HCT116 (cell line): ENCODE results near the gene H19. TPM values are rescaled to one million over a fixed set of nuclear protein-coding genes. Genes with fewer than 3 reads are reported as not detected.

Experiments used
- ATAC-seq: fragments of 200-7000 bp; cut with Tn5 transposase; 2 replicates; pipeline ENCODE4 v1.9.1; 2020; ENCODE audit warnings: mild to moderate bottlenecking, moderate library complexity
- BruUV-seq: library from RNA; stranded (reverse); fragments of 400-500 nt; replicated peaks from 2 replicates; lab custom pipeline; 2021; lab: Mats Ljungman, UMichigan
- CTCF ChIA-PET: fragments of 300-600 bp; sonication (Branson Sonifier 250); formaldehyde crosslinking; loops from one replicate; lab custom pipeline; 2021; ENCODE audit warnings: antibody characterized with exemption; lab: Charles Lee
- POLR2A ChIA-PET: fragments of 300-600, 350-600 bp; sonication (Branson Sonifier 250); formaldehyde crosslinking; loops from one replicate; lab custom pipeline; 2021; ENCODE audit warnings: antibody characterized with exemption; lab: Charles Lee
- RAD21 ChIA-PET, 2 experiments: fragments of 300-600 bp; sonication (Branson Sonifier 250); formaldehyde crosslinking; loops; one replicate each; lab custom pipeline; 2023; ENCODE audit warnings: low total read pairs in 2 of 2; ENCODE audit not compliant: uncharacterized antibody in 2 of 2, unreplicated experiment in 2 of 2, low non-redundant PET in 1 of 2; lab: Charles Lee
- DNase-seq: peaks from one replicate; pipeline ENCODE4 v3.0.0-alpha.2; 2010; ENCODE audit warnings: low read depth, low spot score
- H2AFZ ChIP-seq: fragments of 200-600 bp; shearing (Covaris generic), sonication (generic); 2 replicates; pipeline ENCODE4 v1.6.1; 2017; ENCODE audit warnings: low read depth, mixed run types, mixed read lengths, antibody characterized with exemption, low read length; ENCODE audit not compliant: poor library complexity, severe bottlenecking
- H3K27ac ChIP-seq: 2 replicates; pipeline ENCODE4 v1.5.1; 2012; ENCODE audit warnings: low read depth, low read length
- H3K27me3 ChIP-seq: fragments of 200-600 bp; sonication (generic); 2 replicates; pipeline ENCODE4 v1.6.1; 2016; ENCODE audit warnings: mixed run types, low read length, mixed read lengths; ENCODE audit not compliant: insufficient read depth
- H3K36me3 ChIP-seq, 2 experiments: fragments of 200-500 bp in 1 of 2; fragments of 200-600 bp in 1 of 2; sonication (Bioruptor generic) in 1 of 2; sonication (generic) in 1 of 2; 2 replicates each; pipeline versions ENCODE4 v1.5.1 to v1.6.1; 2014 to 2016; ENCODE audit warnings: low read length in 2 of 2, inconsistent platforms in 1 of 2, mixed read lengths in 1 of 2, mixed run types in 1 of 2; ENCODE audit not compliant: insufficient read depth in 2 of 2, control insufficient read depth in 1 of 2
- H3K4me1 ChIP-seq, 2 experiments: fragments of 200-600 bp in 1 of 2; sonication (generic) in 1 of 2; 2 replicates each; pipeline versions ENCODE4 v1.5.1 to v1.6.1; 2012 to 2017; ENCODE audit warnings: low read length in 2 of 2, inconsistent platforms in 1 of 2, mild to moderate bottlenecking in 1 of 2, mixed read lengths in 1 of 2, mixed run types in 1 of 2, moderate library complexity in 1 of 2; ENCODE audit not compliant: insufficient read depth in 2 of 2, control insufficient read depth in 1 of 2
- H3K4me2 ChIP-seq: fragments of 200-600 bp; sonication (generic); 2 replicates; pipeline ENCODE4 v1.6.1; 2017; ENCODE audit warnings: mixed run types, low read length, mixed read lengths
- H3K4me3 ChIP-seq, 2 experiments: fragments of 200-600 bp in 1 of 2; sonication (generic) in 1 of 2; replicated peaks in 1 of 2; 2 replicates each; pipeline ENCODE4 v1.5.1; 2011 to 2016; ENCODE audit warnings: low read length in 2 of 2, control low read depth in 1 of 2, low read depth in 1 of 2, mild to moderate bottlenecking in 1 of 2, mixed read lengths in 1 of 2, mixed run types in 1 of 2
- H3K79me2 ChIP-seq: fragments of 200-600 bp; sonication (generic); 2 replicates; pipeline ENCODE4 v1.6.1; 2017; ENCODE audit warnings: mild to moderate bottlenecking, mixed run types, low read length, moderate library complexity, mixed read lengths; ENCODE audit not compliant: insufficient read depth
- H3K9ac ChIP-seq: fragments of 200-600 bp; sonication (generic); 2 replicates; pipeline ENCODE4 v1.6.1; 2016; ENCODE audit warnings: low read length, mixed read lengths
- H3K9me2 ChIP-seq: fragments of 200-600 bp; sonication (generic), shearing (Covaris generic); 2 replicates; pipeline ENCODE4 v1.6.1; 2017; ENCODE audit warnings: mixed run types, mild to moderate bottlenecking, moderate library complexity; ENCODE audit not compliant: insufficient read depth
- H3K9me3 ChIP-seq, 2 experiments: fragments of 200-500 bp in 1 of 2; fragments of 200-600 bp in 1 of 2; sonication (Bioruptor generic) in 1 of 2; sonication (generic) in 1 of 2; 2 replicates each; pipeline ENCODE4 v1.6.1; 2014 to 2017; ENCODE audit warnings: low read length in 2 of 2, mixed read lengths in 2 of 2, inconsistent platforms in 1 of 2, low read depth in 1 of 2, mild to moderate bottlenecking in 1 of 2, mixed run types in 1 of 2, moderate library complexity in 1 of 2; ENCODE audit not compliant: control insufficient read depth in 1 of 2, insufficient read depth in 1 of 2
- H4K20me1 ChIP-seq: fragments of 200-600 bp; sonication (generic), shearing (Covaris generic); 2 replicates; pipeline ENCODE4 v1.6.1; 2017; ENCODE audit warnings: mixed run types, mild to moderate bottlenecking, moderate library complexity; ENCODE audit not compliant: insufficient read depth
- ATF3 ChIP-seq: IDR thresholded peaks from 2 replicates; pipeline ENCODE4 v1.6.1; 2012
- ELF1 ChIP-seq: IDR thresholded peaks from 2 replicates; pipeline ENCODE4 v1.6.1; 2012; ENCODE audit warnings: low read depth, borderline replicate concordance
- EZH2 ChIP-seq: fragments of 200-600 bp; sonication (generic); IDR thresholded peaks from 2 replicates; pipeline ENCODE4 v1.6.1; 2017; ENCODE audit warnings: antibody characterized with exemption, mixed run types
- EZH2phosphoT487 ChIP-seq: fragments of 200-600 bp; IDR thresholded peaks from 2 replicates; pipeline ENCODE4 v1.6.1; 2018; ENCODE audit warnings: antibody characterized with exemption, borderline replicate concordance
- FOSL1 ChIP-seq: IDR thresholded peaks from 2 replicates; pipeline ENCODE4 v1.6.1; 2012; ENCODE audit warnings: low read depth
- POLR2AphosphoS5 ChIP-seq: IDR thresholded peaks from 2 replicates; pipeline ENCODE4 v1.6.1; 2011; ENCODE audit warnings: mild to moderate bottlenecking, low read depth, low read length, moderate library complexity
- RAD21 ChIP-seq: IDR thresholded peaks from 2 replicates; pipeline ENCODE4 v1.6.1; 2012; ENCODE audit warnings: low read depth, mild to moderate bottlenecking
- SP1 ChIP-seq: IDR thresholded peaks from 2 replicates; pipeline ENCODE4 v1.6.1; 2012; ENCODE audit warnings: low read depth
- SRF ChIP-seq: IDR thresholded peaks from 2 replicates; pipeline ENCODE4 v1.6.1; 2012; ENCODE audit warnings: low read depth
- intact Hi-C: fragments of 100-400 bp; cut with micrococcal nuclease; formaldehyde crosslinking; loops from 2 replicates; pipeline ENCODE4 v1.10.0; 2022
- total RNA-seq: library from RNA; stranded (reverse); gene quantifications from one replicate; pipeline ENCODE4 v1.2.1, GENCODE V29; 2021; ENCODE audit not compliant: unreplicated experiment
- TF ChIP-seq, protein P1 (sequence below): IDR thresholded peaks from 2 replicates; pipeline ENCODE4 v1.6.1; 2012
- TF ChIP-seq, protein P2 (sequence below): IDR thresholded peaks from 2 replicates; pipeline ENCODE4 v1.6.1; 2012; ENCODE audit warnings: low read depth

H19 gene
- total RNA-seq, 1 experiment from 2014 or later: 10.5 TPM

DNA sequence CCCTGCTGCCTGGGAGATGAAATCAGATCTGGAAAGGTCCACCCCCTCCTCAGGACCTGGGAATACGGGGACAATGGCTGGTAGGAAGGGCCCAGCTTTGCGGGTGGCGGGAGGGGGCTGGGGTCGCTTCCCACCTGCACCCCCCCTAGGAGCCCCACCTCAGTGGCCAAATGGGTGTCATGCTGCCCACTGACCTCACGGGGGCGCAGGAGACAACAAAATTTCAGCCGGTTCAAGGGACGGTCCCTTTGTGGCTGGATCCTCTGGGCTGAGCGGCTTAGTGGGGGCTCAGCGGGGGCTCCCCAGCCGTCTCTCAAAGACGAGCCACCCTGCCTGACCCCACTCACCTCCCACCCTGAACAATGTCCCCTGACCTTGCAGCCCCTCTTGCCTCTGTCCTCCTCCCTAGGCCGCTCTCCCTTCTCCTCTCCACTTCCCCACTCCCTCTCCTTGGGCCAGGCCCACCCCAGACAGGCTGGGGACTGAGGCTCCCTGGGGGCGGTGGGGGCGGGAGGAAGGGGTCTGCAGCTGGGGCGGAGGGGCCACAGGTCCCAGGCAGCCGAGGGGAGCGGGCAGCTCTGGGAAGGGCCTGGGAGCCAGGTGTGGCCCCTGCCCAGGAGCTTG lies 39.3 kb upstream of the H19 start:
- Histone ChIP-seq H2AFZ (no peak overlapping the region), H3K9me2 (no peaks in the 10 kb centered on the region), H3K36me3 (no peaks in the 10 kb centered on the region), H3K4me3 (no peak overlapping the region), H3K9me3 (no peaks in the 10 kb centered on the region), H3K4me1 (no peaks in the 10 kb centered on the region), H3K27ac (no peak overlapping the region), H3K27me3 (no peaks in the 10 kb centered on the region; the same call in 1 of the 2 replicates), H3K4me2 (no peak overlapping the region), H3K9ac (no peak overlapping the region), H3K79me2 (no peaks in the 10 kb centered on the region), H4K20me1 (no peaks in the 10 kb centered on the region)
- ATAC-seq (peak; percentile 89), DNase-seq (no peak)
- ChIA-PET POLR2A (interaction anchor here (2.0 kb wide), 1 partner anchor 114 kb away, joined by 14 read pairs; no protein-coding TSS in a partner anchor), CTCF (interaction anchor here (1.2 to 8.4 kb wide), 5 partner anchors 105 to 384 kb away, joined by 3 to 351 read pairs (median 6); no protein-coding TSS in a partner anchor), RAD21 (interaction anchor here (1.2 to 5.6 kb wide), 3 partner anchors 114 to 119 kb away, joined by 4 to 55 read pairs (median 54); no protein-coding TSS in a partner anchor)
- TF ChIP-seq ATF3 (no peak), POLR2AphosphoS5 (no peak), SP1 (no peak), SRF (no peak), RAD21 (no peak), FOSL1 (no peak), EZH2phosphoT487 (no peak), ELF1 (no peak), EZH2 (no peak)
- TF ChIP-seq, protein P1, sequence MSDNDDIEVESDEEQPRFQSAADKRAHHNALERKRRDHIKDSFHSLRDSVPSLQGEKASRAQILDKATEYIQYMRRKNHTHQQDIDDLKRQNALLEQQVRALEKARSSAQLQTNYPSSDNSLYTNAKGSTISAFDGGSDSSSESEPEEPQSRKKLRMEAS: no peak
- TF ChIP-seq, protein P2, sequence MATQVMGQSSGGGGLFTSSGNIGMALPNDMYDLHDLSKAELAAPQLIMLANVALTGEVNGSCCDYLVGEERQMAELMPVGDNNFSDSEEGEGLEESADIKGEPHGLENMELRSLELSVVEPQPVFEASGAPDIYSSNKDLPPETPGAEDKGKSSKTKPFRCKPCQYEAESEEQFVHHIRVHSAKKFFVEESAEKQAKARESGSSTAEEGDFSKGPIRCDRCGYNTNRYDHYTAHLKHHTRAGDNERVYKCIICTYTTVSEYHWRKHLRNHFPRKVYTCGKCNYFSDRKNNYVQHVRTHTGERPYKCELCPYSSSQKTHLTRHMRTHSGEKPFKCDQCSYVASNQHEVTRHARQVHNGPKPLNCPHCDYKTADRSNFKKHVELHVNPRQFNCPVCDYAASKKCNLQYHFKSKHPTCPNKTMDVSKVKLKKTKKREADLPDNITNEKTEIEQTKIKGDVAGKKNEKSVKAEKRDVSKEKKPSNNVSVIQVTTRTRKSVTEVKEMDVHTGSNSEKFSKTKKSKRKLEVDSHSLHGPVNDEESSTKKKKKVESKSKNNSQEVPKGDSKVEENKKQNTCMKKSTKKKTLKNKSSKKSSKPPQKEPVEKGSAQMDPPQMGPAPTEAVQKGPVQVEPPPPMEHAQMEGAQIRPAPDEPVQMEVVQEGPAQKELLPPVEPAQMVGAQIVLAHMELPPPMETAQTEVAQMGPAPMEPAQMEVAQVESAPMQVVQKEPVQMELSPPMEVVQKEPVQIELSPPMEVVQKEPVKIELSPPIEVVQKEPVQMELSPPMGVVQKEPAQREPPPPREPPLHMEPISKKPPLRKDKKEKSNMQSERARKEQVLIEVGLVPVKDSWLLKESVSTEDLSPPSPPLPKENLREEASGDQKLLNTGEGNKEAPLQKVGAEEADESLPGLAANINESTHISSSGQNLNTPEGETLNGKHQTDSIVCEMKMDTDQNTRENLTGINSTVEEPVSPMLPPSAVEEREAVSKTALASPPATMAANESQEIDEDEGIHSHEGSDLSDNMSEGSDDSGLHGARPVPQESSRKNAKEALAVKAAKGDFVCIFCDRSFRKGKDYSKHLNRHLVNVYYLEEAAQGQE: no peak
- intact Hi-C loops: no loop called here
- BruUV-seq: no TSS peak
